ENCODE results near the gene KBTBD12. TPM values are rescaled to one million over a fixed set of nuclear protein-coding genes. Genes with fewer than 3 reads are reported as not detected.
A peak's percentile ranks its signal among the peaks of the same experiment; 100 is the strongest.

The KBTBD12 gene
- total and polyA plus RNA-seq, 2 of the 13 experiments (the other 11 are each of a cell fraction or from before 2014, with no cell fraction given): not detected

- no peak for TF ChIP-seq AKNA (CRISPR knock-in tag; IDR thresholded peaks at IDR 0.05; ENCODE audit: borderline replicate concordance)
- TF ChIP-seq ZNF713 (CRISPR knock-in tag; IDR thresholded peaks at IDR 0.05): no peak
- TF ChIP-seq CREM (IDR thresholded peaks at IDR 0.05): 0 out of 2 replicates have a peak, but pooled peaks have one; percentile 26
- TF ChIP-seq CREM (CRISPR knock-in tag; IDR thresholded peaks at IDR 0.05): no peak
- 0 out of 2 replicates have a peak, but pooled peaks have one; percentile 39 for TF ChIP-seq SPEN (CRISPR knock-in tag; IDR thresholded peaks at IDR 0.05; ENCODE audit: low read depth)
- no peak for TF ChIP-seq LCORL (IDR thresholded peaks at IDR 0.05)
- TF ChIP-seq LCORL (CRISPR knock-in tag; IDR thresholded peaks at IDR 0.05): peak; percentile 59; the same call in 1 of the 2 replicates
- TF ChIP-seq FOXP1 (IDR thresholded peaks at IDR 0.05): peak; percentile 75
- TF ChIP-seq FOXP1 (CRISPR knock-in tag; IDR thresholded peaks at IDR 0.05): peak; percentile 97
- peak; percentile 77; the same call in 1 of the 2 replicates for TF ChIP-seq ZMYM4 (CRISPR knock-in tag; IDR thresholded peaks at IDR 0.05)
- TF ChIP-seq PAWR (CRISPR knock-in tag; IDR thresholded peaks at IDR 0.05; ENCODE audit: borderline replicate concordance): no peak
- TF ChIP-seq RARA (CRISPR knock-in tag; IDR thresholded peaks at IDR 0.05): peak; percentile 71
- peak; percentile 29; the same call in 1 of the 2 replicates for TF ChIP-seq TCF7 (IDR thresholded peaks at IDR 0.05; ENCODE audit: low read depth)
- TF ChIP-seq KDM6A (CRISPR knock-in tag; IDR thresholded peaks at IDR 0.05; ENCODE audit: low read depth): 0 out of 2 replicates have a peak, but pooled peaks have one; percentile 21
- TF ChIP-seq, protein P1, sequence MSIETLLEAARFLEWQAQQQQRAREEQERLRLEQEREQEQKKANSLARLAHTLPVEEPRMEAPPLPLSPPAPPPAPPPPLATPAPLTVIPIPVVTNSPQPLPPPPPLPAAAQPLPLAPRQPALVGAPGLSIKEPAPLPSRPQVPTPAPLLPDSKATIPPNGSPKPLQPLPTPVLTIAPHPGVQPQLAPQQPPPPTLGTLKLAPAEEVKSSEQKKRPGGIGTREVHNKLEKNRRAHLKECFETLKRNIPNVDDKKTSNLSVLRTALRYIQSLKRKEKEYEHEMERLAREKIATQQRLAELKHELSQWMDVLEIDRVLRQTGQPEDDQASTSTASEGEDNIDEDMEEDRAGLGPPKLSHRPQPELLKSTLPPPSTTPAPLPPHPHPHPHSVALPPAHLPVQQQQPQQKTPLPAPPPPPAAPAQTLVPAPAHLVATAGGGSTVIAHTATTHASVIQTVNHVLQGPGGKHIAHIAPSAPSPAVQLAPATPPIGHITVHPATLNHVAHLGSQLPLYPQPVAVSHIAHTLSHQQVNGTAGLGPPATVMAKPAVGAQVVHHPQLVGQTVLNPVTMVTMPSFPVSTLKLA (IDR thresholded peaks at IDR 0.05): no peak
- TF ChIP-seq PRPF4 (IDR thresholded peaks at IDR 0.05; ENCODE audit: low read depth, low read length, poor library complexity, severe bottlenecking): no peak
- peak; percentile 51; the same call in 1 of the 2 replicates for TF ChIP-seq ARID4A (CRISPR knock-in tag; IDR thresholded peaks at IDR 0.05; ENCODE audit: borderline replicate concordance)
- no peak for TF ChIP-seq ZSCAN20 (CRISPR knock-in tag; IDR thresholded peaks at IDR 0.05; ENCODE audit: borderline replicate concordance)
- TF ChIP-seq ZNF333 (CRISPR knock-in tag; IDR thresholded peaks at IDR 0.05; ENCODE audit: borderline replicate concordance): no peak
- peak; percentile 14 for TF ChIP-seq TEAD3 (CRISPR knock-in tag; optimal IDR thresholded peaks at IDR 0.05; ENCODE audit: borderline replicate concordance)
- peak; percentile 50; the same call in 1 of the 2 replicates for TF ChIP-seq IKZF5 (CRISPR knock-in tag; IDR thresholded peaks at IDR 0.05)
Observed at GRCh38 chr3:128036119-128036518, 121.1 kb downstream of the KBTBD12 start (continued).

Data from HepG2 (cell line).